Body of pancreas (tissue), 4 donors: ENCODE results near the gene EDARADD. TPM values are rescaled to one million over a fixed set of nuclear protein-coding genes. Genes with fewer than 3 reads are reported as not detected.

Experiments used
- ATAC-seq: fragments of 150-250 bp; one replicate; pipeline ENCODE4 v1.9.1; 2016
- DNase-seq, 4 donors: peaks; one replicate each; pipeline ENCODE4 v3.0.0-alpha.2; 2019
- H3K27ac ChIP-seq, 4 donors: fragments of 200-600 bp; sonication (generic); 1 replicate in 3 of 4; 2 replicates in 1 of 4; pipeline versions ENCODE4 v1.5.1 to v1.6.1; 2016 to 2019; ENCODE audit warnings: mild to moderate bottlenecking in 1 of 4, mixed read lengths in 1 of 4, moderate library complexity in 1 of 4
- H3K27me3 ChIP-seq, 2 donors: fragments of 200-600 bp; sonication (generic); one replicate each; pipeline ENCODE4 v1.6.0; 2016; ENCODE audit warnings: mild to moderate bottlenecking in 1 of 2
- H3K36me3 ChIP-seq, 2 donors: fragments of 200-600 bp; sonication (generic); replicated peaks in 1 of 2; 2 replicates each; pipeline ENCODE4 v1.5.1; 2016; ENCODE audit warnings: low read depth in 2 of 2; ENCODE audit not compliant: insufficient read depth in 1 of 2
- H3K4me1 ChIP-seq: fragments of 200-600 bp; sonication (generic); one replicate; pipeline ENCODE4 v1.6.0; 2016
- H3K4me3 ChIP-seq, 2 donors: fragments of 200-600 bp; sonication (generic); 1 replicate in 1 of 2; 2 replicates in 1 of 2; pipeline ENCODE4 v1.5.1; 2016 to 2019
- H3K9me3 ChIP-seq, 3 donors: fragments of 200-600 bp; sonication (generic); 1 replicate in 2 of 3; 2 replicates in 1 of 3; pipeline ENCODE4 v1.5.1; 2016
- CTCF ChIP-seq, 7 experiments: fragments of 450-650 bp in 4 of 7; fragments of 200-600 bp in 3 of 7; sonication (generic) in 3 of 7; IDR thresholded peaks; one replicate each; pipeline ENCODE4 v1.5.1; 2016 to 2019; ENCODE audit warnings: antibody characterized with exemption in 7 of 7
- POLR2A ChIP-seq, 3 donors: fragments of 450-650 bp; IDR thresholded peaks; one replicate each; pipeline ENCODE4 v1.6.1; 2016; ENCODE audit warnings: antibody characterized with exemption in 3 of 3, mild to moderate bottlenecking in 2 of 3
- WGBS, 2 donors: methylation state at CpG; one replicate each; pipeline ENCODE4 v1.1.5; 2017; 5-methylcytosine and 5-hydroxymethylcytosine counted together
- intact Hi-C: fragments of 100-400 bp; cut with DNase I; formaldehyde crosslinking; loops from one replicate; pipeline ENCODE4 v1.15.1; 2023
- total RNA-seq, 2 donors: library from RNA; depleted of rRNA; stranded (reverse); fragments of >200 nt; gene quantifications; one replicate each; pipeline ENCODE4 v1.1.0, GENCODE V29; 2016

EDARADD gene
- total RNA-seq, 2 donors from 2014 or later, result 2.9 to 8.9 TPM

DNA sequence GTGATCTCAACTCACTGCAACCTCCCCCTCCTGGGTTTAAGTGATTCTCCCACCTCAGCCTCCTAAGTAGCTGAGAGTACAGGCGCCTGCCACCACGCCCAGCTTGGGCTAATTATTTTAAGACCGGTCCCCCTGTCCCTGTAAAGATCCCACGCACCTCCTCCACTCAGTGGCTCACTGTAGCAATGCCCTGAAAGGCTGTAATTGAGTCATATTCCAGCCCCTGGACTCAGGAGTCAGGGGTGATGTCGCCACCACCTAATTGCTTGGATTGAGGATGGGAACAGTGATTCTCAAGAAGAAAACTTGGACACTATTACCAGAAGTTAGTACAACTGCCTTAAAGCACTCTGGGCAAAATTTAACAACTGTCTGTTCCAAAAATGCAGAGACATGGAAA, 3.1 kb upstream of the EDARADD start:
- TF ChIP-seq POLR2A (IDR thresholded peaks at IDR 0.05) (no peak), CTCF (IDR thresholded peaks at IDR 0.05) (no peak)
- ATAC-seq (no peak), DNase-seq (no peak)

GRCh38 chr1:236392182-236392581, 1.9 kb upstream of the EDARADD start:
- H3K9me3 ChIP-seq, result no peaks in the 10 kb centered on the region
- DNase-seq (no peak), ATAC-seq (no peak)
- no peaks in the 10 kb centered on the region for H3K27me3 ChIP-seq
- H3K27ac ChIP-seq, result no peak overlapping the region
- intact Hi-C loops, result no loop called here
- no peak for TF ChIP-seq CTCF (IDR thresholded peaks at IDR 0.05)
- TF ChIP-seq POLR2A (IDR thresholded peaks at IDR 0.05), result no peak
- 88 to 96% methylated on average over 2 of the region's 2 CpGs for WGBS, 2 donors
- no peak overlapping the region for H3K4me3 ChIP-seq
- H3K36me3 ChIP-seq, result no peaks in the 10 kb centered on the region
- H3K4me1 ChIP-seq, result peaks cover 22% of the 10 kb centered on the region

More for the DNA sequence above, 3.1 kb upstream of the EDARADD start:
- Histone ChIP-seq H3K4me3 (no peak overlapping the region), H3K27me3 (no peaks in the 10 kb centered on the region), H3K27ac (no peak overlapping the region), H3K36me3 (no peaks in the 10 kb centered on the region), H3K9me3 (no peaks in the 10 kb centered on the region), H3K4me1 (peaks cover 18% of the 10 kb centered on the region)
- intact Hi-C loops, result no loop called here
- WGBS, 2 donors, result 94 to 96% methylated on average over 5 of the region's 5 CpGs

- WGBS, 2 donors, result 1 to 9% methylated on average over 3 to 17 of the region's 17 CpGs
- H3K9me3 ChIP-seq, result no peaks in the 10 kb centered on the region
- intact Hi-C loops, result no loop called here
- no peaks in the 10 kb centered on the region for H3K36me3 ChIP-seq
- H3K27me3 ChIP-seq, result no peaks in the 10 kb centered on the region
- TF ChIP-seq CTCF (IDR thresholded peaks at IDR 0.05), result no peak
- no peak for TF ChIP-seq POLR2A (IDR thresholded peaks at IDR 0.05)
- H3K27ac ChIP-seq, result peak overlapping the region in 3 of 4 donors; percentile 31 to 66 (median 56)
- no peak for ATAC-seq
- peak overlapping the region; percentile 60 to 76 for H3K4me3 ChIP-seq
- DNase-seq, result peak in 1 of 4 donors; percentile 10
- H3K4me1 ChIP-seq, result peaks cover 14% of the 10 kb centered on the region
Observed at GRCh38 chr1:236394879-236395229, 768 bp downstream of the EDARADD start.

DNA sequence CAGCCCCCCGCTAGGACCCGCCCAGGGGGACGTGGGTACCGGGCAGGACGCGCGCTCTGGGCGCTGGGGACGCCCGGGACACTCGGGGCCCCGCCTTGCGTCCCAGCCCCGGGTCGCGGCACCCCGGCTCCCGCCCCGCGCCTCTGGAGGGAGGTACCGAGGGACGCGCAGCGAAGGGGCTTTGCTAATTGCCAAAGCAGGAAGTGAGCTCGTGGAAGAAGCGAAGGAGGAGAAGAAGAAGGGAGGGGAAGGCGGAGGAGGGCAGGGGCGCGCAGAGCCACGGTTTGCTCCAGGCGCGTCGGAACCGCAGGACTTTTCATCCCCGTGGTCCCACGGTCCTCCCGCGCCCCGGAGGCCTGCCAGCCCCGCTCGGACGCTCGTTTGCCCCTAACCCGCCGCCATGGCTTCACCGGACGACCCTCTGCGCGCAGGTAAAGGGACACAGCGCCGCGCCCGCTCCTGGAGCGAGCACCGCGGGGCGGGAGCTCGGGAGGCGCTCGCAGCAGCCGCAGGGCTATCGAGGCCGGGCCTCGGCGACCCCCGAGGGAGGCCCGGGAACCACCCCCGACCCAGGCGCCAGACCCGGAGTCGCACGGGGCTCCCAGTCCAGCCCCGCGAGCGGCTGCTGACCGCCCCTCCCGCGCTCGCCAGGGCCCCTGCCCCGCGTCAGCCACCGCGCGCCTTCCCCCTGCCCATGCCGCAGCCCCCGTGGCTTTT, 1.3 kb downstream of the EDARADD start:
- 1 to 2% methylated on average over 20 to 68 of the region's 86 CpGs for WGBS, 2 donors
- TF ChIP-seq POLR2A (IDR thresholded peaks at IDR 0.05) (peak in 2 of 3 donors; percentile 14 to 32), CTCF (IDR thresholded peaks at IDR 0.05) (no peak)
- intact Hi-C loops, result no loop called here
- Histone ChIP-seq H3K4me1 (peaks cover 14% of the 10 kb centered on the region), H3K36me3 (no peaks in the 10 kb centered on the region), H3K27ac (peak overlapping the region in 3 of 4 donors; percentile 31 to 66 (median 56)), H3K9me3 (no peaks in the 10 kb centered on the region), H3K4me3 (peak overlapping the region; percentile 60 to 76), H3K27me3 (no peaks in the 10 kb centered on the region)
- peak; percentile 34 to 57 (median 45) for DNase-seq
- ATAC-seq, result peak; percentile 77
